Smooth muscle cell (in vitro differentiated cells): ENCODE results near the gene FAM53B. TPM values are rescaled to one million over a fixed set of nuclear protein-coding genes. Genes with fewer than 3 reads are reported as not detected.

Source experiments
- DNase-seq: peaks from one replicate; lab custom pipeline; 2025; ENCODE audit not compliant: unreplicated experiment; lab: John Stamatoyannopoulos, UW
- H2AFZ ChIP-seq: fragments of 200-600 bp; sonication (generic); 2 replicates; pipeline ENCODE4 v1.6.0; 2016; ENCODE audit warnings: antibody characterized with exemption, low read depth, mild to moderate bottlenecking
- H3F3A ChIP-seq: fragments of 200-600 bp; sonication (generic); 2 replicates; pipeline ENCODE4 v1.6.0; 2017; ENCODE audit warnings: antibody characterized with exemption, low read depth
- H3K27ac ChIP-seq: fragments of 200-600 bp; sonication (generic); 2 replicates; pipeline ENCODE4 v1.5.1; 2016; ENCODE audit warnings: low read depth, mild to moderate bottlenecking
- H3K27me3 ChIP-seq: fragments of 200-600 bp; sonication (generic); 2 replicates; pipeline ENCODE4 v1.6.1; 2016; ENCODE audit warnings: low read depth, mild to moderate bottlenecking
- H3K36me3 ChIP-seq: fragments of 200-600 bp; sonication (generic); 2 replicates; pipeline ENCODE4 v1.5.1; 2016; ENCODE audit warnings: low read depth
- H3K4me1 ChIP-seq: fragments of 200-600 bp; sonication (generic); 2 replicates; pipeline ENCODE4 v1.5.1; 2016; ENCODE audit warnings: low read depth
- H3K4me2 ChIP-seq: fragments of 200-600 bp; sonication (generic); 2 replicates; pipeline ENCODE4 v1.6.0; 2016; ENCODE audit warnings: mild to moderate bottlenecking
- H3K4me3 ChIP-seq: fragments of 200-600 bp; sonication (generic); 2 replicates; pipeline ENCODE4 v1.5.1; 2016; ENCODE audit warnings: mild to moderate bottlenecking
- H3K79me2 ChIP-seq: fragments of 200-600 bp; sonication (generic); 2 replicates; pipeline ENCODE4 v1.6.0; 2016; ENCODE audit warnings: low read depth, mild to moderate bottlenecking
- H3K9ac ChIP-seq: fragments of 200-600 bp; sonication (generic); 2 replicates; pipeline ENCODE4 v1.6.0; 2016; ENCODE audit warnings: low read depth
- H3K9me3 ChIP-seq: fragments of 200-600 bp; sonication (generic); replicated peaks from 2 replicates; pipeline ENCODE4 v1.5.1; 2016; ENCODE audit warnings: low read depth
- H4K20me1 ChIP-seq: fragments of 200-600 bp; sonication (generic); 2 replicates; pipeline ENCODE4 v1.6.0; 2016; ENCODE audit warnings: low read depth
- CTCF ChIP-seq: fragments of 200-600 bp; sonication (generic); IDR thresholded peaks from 2 replicates; pipeline ENCODE4 v1.5.1; 2017; ENCODE audit warnings: borderline replicate concordance, mild to moderate bottlenecking, antibody characterized with exemption; ENCODE audit not compliant: insufficient read depth, poor library complexity, severe bottlenecking
- WGBS: methylation state at CpG from one replicate; pipeline ENCODE4 v1.1.7; 2016; ENCODE audit warnings: low lambda C conversion rate; 5-methylcytosine and 5-hydroxymethylcytosine counted together
- polyA plus RNA-seq: library from polyadenylated mRNA; unstranded; fragments of >200 nt; fragmentation: Nextera tagmentation; extraction: Ambion mirVana; gene quantifications from 2 replicates; pipeline ENCODE4 v1.2.1, GENCODE V29; 2016
- total RNA-seq: library from RNA; depleted of rRNA; stranded (reverse); fragments of >200 nt; gene quantifications from 2 replicates; pipeline ENCODE4 v1.2.3, GENCODE V29; 2014

The FAM53B gene
- total and polyA plus RNA-seq, 2 experiments from 2014 or later, result 5.5 to 6.2 TPM

GRCh38 chr10:124665980-124666379 is 78.2 kb downstream of the FAM53B start:
- no peak for DNase-seq
- Histone ChIP-seq H3K9ac (no peak overlapping the region), H3K4me3 (no peak overlapping the region), H2AFZ (no peak overlapping the region), H3K27me3 (no peaks in the 10 kb centered on the region), H3K4me1 (peaks cover 3% of the 10 kb centered on the region), H3K79me2 (no peaks in the 10 kb centered on the region), H3K27ac (no peak overlapping the region), H3K9me3 (no peaks in the 10 kb centered on the region), H3K4me2 (no peak overlapping the region), H3K36me3 (no peaks in the 10 kb centered on the region), H3F3A (no peaks in the 10 kb centered on the region), H4K20me1 (peaks cover 61% of the 10 kb centered on the region)
- no peak for TF ChIP-seq CTCF
- 79% methylated on average over 3 of the region's 3 CpGs for WGBS

- no peaks in the 10 kb centered on the region for H3K9me3 ChIP-seq
- no peak overlapping the region for H3K9ac ChIP-seq
- no peak for TF ChIP-seq CTCF
- no peak overlapping the region for H3K4me3 ChIP-seq
- DNase-seq, result no peak
- H3F3A ChIP-seq, result no peaks in the 10 kb centered on the region
- H3K36me3 ChIP-seq, result no peaks in the 10 kb centered on the region
- no peaks in the 10 kb centered on the region for H3K4me1 ChIP-seq
- H3K27ac ChIP-seq, result no peak overlapping the region
- no peak overlapping the region for H3K4me2 ChIP-seq
- no peaks in the 10 kb centered on the region for H3K79me2 ChIP-seq
- peaks cover 58% of the 10 kb centered on the region for H4K20me1 ChIP-seq
- no peak overlapping the region for H2AFZ ChIP-seq
- 95% methylated on average over 8 of the region's 8 CpGs for WGBS
- H3K27me3 ChIP-seq, result no peaks in the 10 kb centered on the region
These were observed 78.6 kb downstream of the FAM53B start for GRCh38 chr10:124665558-124665957.

- Histone ChIP-seq H3K27me3 (no peaks in the 10 kb centered on the region), H3K9ac (no peak overlapping the region), H3K79me2 (no peaks in the 10 kb centered on the region), H4K20me1 (peaks cover 56% of the 10 kb centered on the region), H3K9me3 (no peaks in the 10 kb centered on the region), H3F3A (no peaks in the 10 kb centered on the region), H3K4me2 (no peak overlapping the region), H3K4me1 (no peaks in the 10 kb centered on the region), H3K27ac (no peak overlapping the region), H3K36me3 (no peaks in the 10 kb centered on the region), H3K4me3 (no peak overlapping the region), H2AFZ (no peak overlapping the region)
- no peak for TF ChIP-seq CTCF
- DNase-seq, result no peak
- WGBS, result 73% methylated on average over 2 of the region's 2 CpGs
These were observed 79.1 kb downstream of the FAM53B start for GRCh38 chr10:124665091-124665490.

- H3K4me3 ChIP-seq, result no peak overlapping the region
- no peaks in the 10 kb centered on the region for H3K27me3 ChIP-seq
- H3K4me2 ChIP-seq, result no peak overlapping the region
- WGBS, result 97% methylated on average over 11 of the region's 11 CpGs
- no peak for TF ChIP-seq CTCF
- no peaks in the 10 kb centered on the region for H3K36me3 ChIP-seq
- no peaks in the 10 kb centered on the region for H3K4me1 ChIP-seq
- H2AFZ ChIP-seq, result no peak overlapping the region
- H3K9ac ChIP-seq, result no peak overlapping the region
- peaks cover 53% of the 10 kb centered on the region for H4K20me1 ChIP-seq
- H3K79me2 ChIP-seq, result no peaks in the 10 kb centered on the region
- no peaks in the 10 kb centered on the region for H3K9me3 ChIP-seq
- no peak for DNase-seq
- no peaks in the 10 kb centered on the region for H3F3A ChIP-seq
- H3K27ac ChIP-seq, result no peak overlapping the region
These were observed 80.3 kb downstream of the FAM53B start for GRCh38 chr10:124663766-124664360.
